Central memory CD4-positive, alpha-beta T cell (primary cell): ENCODE data around the gene GPR156.
"Not testable (repeated sequence)": the region's sequence is repeated elsewhere in the genome, so short reads cannot be mapped to it uniquely, and the experiment has no call there.

Experiments used
- DNase-seq: peaks from one replicate; pipeline ENCODE4 v3.0.0; 2022
- total RNA-seq, 3 experiments: gene quantifications; one replicate each; lab custom pipeline; 2026; lab: John Stamatoyannopoulos, UW

The GPR156 gene
- 0.05 to 0.39 (median 0.21) reads per million in 3 experiments for total RNA-seq

- DNase-seq = no peak
Measured at GRCh38 chr3:120284747-120285507, at the start of gene GPR156. TSS of gene GPR156 (minus strand) at chr3:120285222. CDS start at chr3:120244098, 41,124 bp downstream.

- DNase-seq = no peak
Measured at GRCh38 chr3:120332646-120333045, 47.6 kb upstream of the GPR156 start.

GRCh38 chr3:120331076-120331475, 46.1 kb upstream of the GPR156 start:
- DNase-seq = no peak

DNA sequence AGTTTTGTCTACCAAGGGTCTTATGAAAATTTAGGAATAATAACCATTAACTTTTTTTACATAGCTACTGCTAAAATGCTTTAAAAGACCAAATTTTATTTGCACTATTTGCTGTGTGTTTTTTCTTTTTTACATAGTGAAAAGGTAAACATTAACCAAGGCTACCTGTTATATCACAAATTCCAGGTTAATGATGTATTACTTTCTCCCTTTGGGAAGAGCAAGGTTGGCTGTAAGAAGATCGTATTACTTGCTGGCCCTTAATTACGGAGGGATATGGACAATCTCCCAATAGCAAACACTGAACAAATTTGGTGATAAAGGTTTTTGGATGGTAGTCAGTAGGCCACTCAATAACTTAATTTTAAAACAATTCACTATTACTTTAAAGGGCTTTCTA, 41.8 kb upstream of the GPR156 start:
- no peak for DNase-seq

DNA sequence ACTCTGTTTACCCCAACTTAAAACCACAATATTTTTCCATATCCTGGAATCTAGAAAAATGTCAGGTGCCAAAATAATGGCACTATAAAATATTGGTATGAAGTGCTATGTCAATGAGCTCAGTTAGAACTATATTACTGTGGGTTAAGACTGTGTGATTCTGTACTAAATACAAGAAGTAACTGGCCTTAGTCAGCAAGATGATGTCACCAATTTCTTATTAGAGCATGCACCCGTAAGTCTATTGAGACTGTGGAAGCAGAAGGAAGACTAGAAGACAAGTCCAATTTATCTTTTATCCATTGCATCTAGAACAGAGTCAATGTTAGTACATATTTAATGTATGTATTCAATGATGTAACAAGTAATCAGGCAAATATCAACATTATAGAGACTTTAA, 39.2 kb upstream of the GPR156 start:
- no peak for DNase-seq

DNA sequence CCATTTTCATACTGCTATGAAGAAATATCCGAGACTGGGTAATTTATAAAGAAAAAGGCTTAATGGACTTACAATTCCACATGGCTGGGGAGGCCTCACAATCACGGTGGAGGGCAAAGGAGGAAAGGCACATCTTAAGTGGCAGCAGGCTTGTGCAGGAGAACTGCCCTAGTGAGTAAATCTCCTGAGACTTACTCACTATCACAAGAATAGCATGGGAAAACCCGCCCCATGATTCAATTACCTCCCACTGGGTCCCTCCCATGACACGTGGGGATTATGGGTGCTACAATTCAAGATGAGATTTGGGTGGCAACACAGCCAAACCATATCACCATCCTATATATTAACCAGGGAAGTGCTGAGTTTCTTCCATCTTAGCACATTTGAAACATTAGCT, 38.7 kb upstream of the GPR156 start:
- DNase-seq = not testable (repeated sequence)

GRCh38 chr3:120311863-120312794, 27.1 kb upstream of the GPR156 start:
- no peak for DNase-seq

DNA sequence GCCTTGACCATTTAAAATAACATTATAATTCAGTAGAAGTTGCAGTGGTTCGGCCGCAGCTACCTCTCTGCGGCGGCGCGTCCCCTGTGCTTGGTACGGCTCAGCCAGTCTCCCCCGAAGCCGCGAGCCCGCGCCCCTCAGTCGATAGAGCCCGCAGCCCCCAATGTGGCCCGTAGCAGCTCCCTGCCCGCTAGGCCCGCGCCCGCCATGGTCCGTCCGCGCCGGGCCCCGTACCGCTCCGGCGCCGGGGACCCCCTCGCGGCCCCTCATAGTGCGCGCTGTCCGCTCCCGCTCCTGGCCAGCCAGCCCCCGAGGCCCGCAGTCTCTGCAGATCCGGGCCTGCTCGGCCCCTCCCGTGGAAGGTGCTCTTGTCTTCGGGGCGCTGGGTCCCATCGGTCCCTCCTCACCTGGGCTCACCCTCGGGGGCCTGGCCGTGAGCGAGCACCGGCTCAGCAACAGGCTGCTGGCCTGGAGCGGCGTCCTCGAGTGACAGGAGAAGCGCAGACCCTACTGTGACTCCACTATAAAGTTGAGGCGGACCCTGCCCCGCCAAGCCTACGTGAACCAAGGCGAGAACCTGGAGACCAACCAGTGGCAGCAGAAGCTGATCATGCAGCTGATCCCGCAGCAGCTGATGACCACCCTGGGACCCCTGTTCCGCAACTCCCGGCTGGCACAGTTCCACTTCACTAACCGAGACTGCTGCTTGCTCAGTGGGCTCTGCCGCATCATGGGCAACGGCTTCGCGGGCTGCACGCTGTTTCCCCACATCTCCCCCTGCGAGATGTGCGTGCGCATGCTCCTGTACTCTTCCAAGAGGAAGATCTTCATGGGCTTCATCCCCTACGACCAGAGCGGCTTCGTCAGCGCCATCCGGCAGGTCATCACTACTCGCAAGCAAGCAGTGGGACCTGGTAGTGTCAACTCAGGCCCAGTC, 21.8 kb upstream of the GPR156 start:
- no peak for DNase-seq

GRCh38 chr3:120304616-120305015, 19.6 kb upstream of the GPR156 start:
- no peak for DNase-seq

DNA sequence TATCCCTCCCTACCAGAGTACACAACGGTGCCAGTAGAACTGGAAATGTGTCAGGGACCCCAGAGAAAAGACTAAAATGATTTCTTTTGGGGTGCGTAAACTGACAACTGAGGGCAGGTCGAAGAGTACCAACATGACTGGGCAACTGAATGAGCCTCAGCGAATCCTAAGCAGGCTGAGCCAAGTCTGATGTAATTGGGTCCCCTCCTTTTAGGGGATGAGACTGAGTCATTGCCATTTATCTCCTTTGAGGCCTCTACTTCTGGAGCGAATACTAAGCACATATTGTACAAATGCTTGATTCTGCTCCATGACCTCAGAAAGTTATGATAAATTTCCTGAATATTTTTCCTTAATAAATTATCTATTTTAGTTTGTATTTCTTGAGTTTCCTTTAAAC, 17.3 kb upstream of the GPR156 start:
- no peak for DNase-seq

DNA sequence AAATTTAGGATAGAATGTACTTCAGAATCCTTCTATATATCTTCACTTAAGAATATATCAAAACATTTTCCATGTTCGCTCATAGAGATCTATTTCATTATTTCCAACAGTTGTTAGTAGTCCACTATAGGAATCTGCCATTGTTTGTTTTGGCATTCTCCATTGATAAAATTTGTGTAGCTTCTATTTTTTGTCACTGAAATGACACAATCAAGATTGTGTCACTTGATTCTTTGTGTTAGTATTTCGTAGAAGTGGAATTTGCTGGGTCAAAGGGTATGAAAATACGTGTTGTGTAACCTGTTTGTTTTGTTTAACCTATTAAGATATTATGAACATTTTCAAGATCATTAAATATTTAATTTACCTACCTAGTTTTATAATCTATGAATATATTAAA, 15.9 kb upstream of the GPR156 start:
- no peak for DNase-seq

GRCh38 chr3:120299403-120299802, 14.4 kb upstream of the GPR156 start:
- no peak for DNase-seq

GRCh38 chr3:120298996-120299395, 14.0 kb upstream of the GPR156 start:
- DNase-seq = no peak

DNA sequence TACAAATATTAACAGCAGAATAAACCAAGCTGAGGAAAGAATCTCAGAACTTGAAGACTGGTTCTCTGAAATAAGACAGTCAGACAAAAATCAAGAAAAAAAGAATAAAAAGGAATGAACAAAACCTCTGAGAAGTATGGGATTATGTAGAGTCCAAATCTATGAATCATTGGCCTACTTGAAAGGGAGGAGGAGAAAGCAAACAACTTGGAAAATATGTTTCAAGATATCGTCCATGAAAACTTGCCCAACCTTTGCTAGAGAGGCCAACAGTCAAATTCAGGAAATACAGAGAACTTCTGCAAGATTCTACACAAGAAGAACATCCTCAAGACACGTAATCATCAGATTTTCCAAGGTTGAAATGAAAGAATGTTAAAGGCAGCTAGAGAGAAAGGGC, 6.5 kb upstream of the GPR156 start:
- DNase-seq = not testable (repeated sequence)

DNA sequence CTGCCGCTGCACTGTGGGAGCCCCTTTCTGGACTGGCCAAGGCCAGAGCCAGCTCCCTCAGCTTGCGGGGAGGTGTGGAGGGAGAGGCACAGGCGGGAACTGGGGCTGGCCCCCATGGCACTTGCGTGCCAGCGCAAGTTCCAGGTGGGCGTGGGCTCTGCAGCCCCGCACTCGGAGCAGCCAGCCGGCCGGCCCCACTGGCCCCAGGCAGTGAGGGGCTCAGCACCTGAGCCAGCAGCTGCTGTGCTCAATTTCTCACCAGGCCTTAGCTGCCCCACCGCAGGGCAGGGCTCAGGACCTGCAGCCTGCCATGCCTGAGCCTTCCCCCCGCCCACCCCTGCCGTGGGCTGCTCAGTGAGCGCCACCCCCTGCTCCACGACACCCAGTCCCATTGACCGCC, 4.6 kb upstream of the GPR156 start:
- DNase-seq = no peak

DNA sequence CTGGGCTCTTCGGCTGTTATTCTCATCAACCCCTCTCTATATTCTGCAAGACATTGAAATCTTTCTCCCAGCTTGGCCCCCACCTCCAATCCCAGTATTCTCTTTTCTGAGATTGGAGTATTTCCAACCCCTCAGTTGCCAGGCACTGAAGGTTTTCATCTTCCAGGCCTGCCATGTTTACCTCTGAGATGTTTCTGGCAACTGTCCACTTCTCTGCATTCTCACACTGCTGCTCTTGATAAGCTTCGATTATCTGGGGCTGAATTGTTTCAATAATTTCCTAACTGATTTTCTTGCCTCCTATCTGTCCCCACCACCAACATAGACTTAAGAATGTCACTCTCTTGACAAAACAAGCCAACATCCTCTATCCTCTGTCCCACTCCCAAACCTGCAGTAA, 1.4 kb upstream of the GPR156 start:
- no peak for DNase-seq

- DNase-seq = no peak
Measured at GRCh38 chr3:120285508-120285841, 453 bp upstream of the GPR156 start.

GRCh38 chr3:120281261-120281660, 3.8 kb downstream of the GPR156 start:
- no peak for DNase-seq

DNA sequence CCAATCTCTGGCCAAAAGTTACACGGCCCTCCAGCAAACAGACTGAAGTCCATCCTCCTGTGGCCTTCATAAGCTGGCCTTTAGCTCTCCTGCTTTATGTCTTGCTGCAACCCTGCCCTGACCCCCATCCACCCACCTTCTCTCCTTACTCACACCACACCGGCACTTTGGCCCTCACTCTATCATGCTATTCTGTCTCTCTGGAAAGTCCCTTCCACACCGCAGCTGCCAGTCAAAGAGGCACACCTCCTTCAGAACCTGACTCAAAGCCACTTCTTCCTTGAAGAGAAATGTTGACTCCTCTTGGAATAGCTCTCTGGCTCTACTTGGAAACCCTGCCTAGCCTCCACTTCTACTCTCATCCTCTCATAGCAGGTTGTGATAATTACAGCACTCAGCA, 4.5 kb downstream of the GPR156 start:
- no peak for DNase-seq

DNA sequence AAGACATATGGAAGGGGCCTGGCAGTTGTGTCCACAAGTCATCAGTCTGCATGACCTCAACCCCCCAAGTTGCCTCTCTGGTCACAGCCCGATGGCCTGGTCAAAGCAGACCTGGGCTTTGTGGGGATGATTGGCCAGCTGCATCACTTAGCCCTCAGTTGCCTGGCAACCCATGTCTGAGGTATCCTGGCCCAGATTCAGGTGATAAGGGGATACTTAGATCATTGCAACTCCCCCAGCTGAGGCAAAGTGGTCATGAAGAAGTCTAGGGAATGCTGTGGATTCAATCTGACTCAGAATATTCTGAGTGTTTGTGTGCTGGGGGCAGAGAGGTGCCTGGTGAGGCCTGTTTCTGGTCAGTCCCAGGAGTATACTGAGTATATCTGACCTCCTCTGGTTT, 5.0 kb downstream of the GPR156 start:
- no peak for DNase-seq

GRCh38 chr3:120276767-120277166, 8.3 kb downstream of the GPR156 start:
- DNase-seq = no peak

DNA sequence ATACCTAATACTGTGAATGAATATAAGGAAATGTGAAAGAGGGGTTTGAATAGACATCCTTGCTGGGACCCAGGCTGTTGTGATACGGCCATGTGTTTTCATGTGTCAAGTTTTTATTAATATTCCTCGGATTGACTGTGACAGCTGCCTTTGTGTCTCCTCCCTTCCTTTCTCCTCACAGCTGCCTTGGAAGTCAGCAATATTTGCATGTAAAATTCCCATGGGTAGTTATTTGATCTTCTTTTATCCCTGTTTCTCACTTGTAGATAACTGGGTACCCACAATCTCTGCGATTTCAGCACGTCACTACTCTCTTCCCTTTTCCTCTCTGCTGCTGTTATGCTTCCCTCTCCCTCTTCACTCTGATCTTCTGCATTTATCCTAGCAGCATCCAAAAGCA, 9.4 kb downstream of the GPR156 start:
- no peak for DNase-seq

DNA sequence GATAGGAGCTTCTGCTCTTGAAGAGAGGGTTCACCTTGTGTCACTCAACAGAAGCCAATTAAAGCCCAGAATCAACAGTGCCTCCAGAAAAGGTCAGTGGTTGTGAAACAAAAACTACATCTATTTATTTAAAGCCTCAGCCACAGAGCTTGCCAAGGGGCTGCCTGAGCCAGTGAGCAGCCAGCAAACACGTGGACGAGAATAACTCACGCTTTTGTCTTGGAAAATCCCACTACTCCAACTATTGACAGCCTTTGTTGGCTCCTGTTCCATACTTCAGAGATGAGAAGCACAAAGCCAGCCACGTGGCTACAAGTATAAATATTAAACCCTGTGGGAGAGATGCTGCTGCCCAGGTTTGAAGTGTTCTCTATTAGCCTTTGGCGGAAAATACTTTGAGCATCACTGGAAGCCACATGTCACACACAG, 10.3 kb downstream of the GPR156 start:
- no peak for DNase-seq
